HAP-1 (cell line): ENCODE data around the gene SORD.
"Not testable (repeated sequence)": the region's sequence is repeated elsewhere in the genome, so short reads cannot be mapped to it uniquely, and the experiment has no call there.

Experiments used
- DNase-seq, 2 experiments: peaks; one replicate each; pipeline ENCODE4 v3.0.0-alpha.2; 2016 to 2020; ENCODE audit warnings: low spot score in 2 of 2
- H3K27me3 ChIP-seq: fragments of 250-450 bp; sonication (Bioruptor Pico); 2 replicates; pipeline ENCODE4 v1.5.1; 2020; ENCODE audit warnings: low read depth, mild to moderate bottlenecking, moderate library complexity
- H3K36me3 ChIP-seq: fragments of 250-450 bp; sonication (Bioruptor Pico); replicated peaks from 2 replicates; pipeline ENCODE4 v1.5.1; 2020; ENCODE audit warnings: mild to moderate bottlenecking
- H3K4me1 ChIP-seq: fragments of 250-450 bp; sonication (Bioruptor Pico); 2 replicates; pipeline ENCODE4 v1.5.1; 2020; ENCODE audit warnings: mild to moderate bottlenecking
- H3K4me3 ChIP-seq: fragments of 250-450 bp; sonication (Bioruptor Pico); 2 replicates; pipeline ENCODE4 v1.5.1; 2020; ENCODE audit warnings: mild to moderate bottlenecking, moderate library complexity
- H3K9me3 ChIP-seq: fragments of 250-450 bp; sonication (Bioruptor Pico); 2 replicates; pipeline ENCODE4 v1.5.1; 2020; ENCODE audit warnings: mild to moderate bottlenecking, moderate library complexity
- in situ Hi-C: fragments of 300-500 bp; cut with MboI; formaldehyde crosslinking; loops from 3 replicates; pipeline ENCODE4 v1.14.3; 2020; ENCODE audit warnings: low sequenced_read_pairs, inconsistent platforms, mixed read lengths

The SORD gene

GRCh38 chr15:45102226-45102625, 79.2 kb downstream of the SORD start:
- in situ Hi-C loops = no loop called here
- H3K4me1 ChIP-seq = no peaks in the 10 kb centered on the region
- no peaks in the 10 kb centered on the region for H3K36me3 ChIP-seq
- DNase-seq = no peak
- no peak overlapping the region for H3K4me3 ChIP-seq
- H3K9me3 ChIP-seq = no peaks in the 10 kb centered on the region
- no peaks in the 10 kb centered on the region for H3K27me3 ChIP-seq

GRCh38 chr15:45104170-45104569, 81.2 kb downstream of the SORD start:
- in situ Hi-C loops, H3K4me1 ChIP-seq, H3K36me3 ChIP-seq: not testable (repeated sequence)

GRCh38 chr15:45105586-45105985, 82.6 kb downstream of the SORD start:
- in situ Hi-C loops = no loop called here
- Histone ChIP-seq H3K9me3 (no peaks in the 10 kb centered on the region), H3K27me3 (no peaks in the 10 kb centered on the region), H3K4me3 (no peak overlapping the region), H3K36me3 (no peaks in the 10 kb centered on the region), H3K4me1 (no peaks in the 10 kb centered on the region)
- no peak for DNase-seq

More at GRCh38 chr15:45104170-45104569, 81.2 kb downstream of the SORD start:
- DNase-seq, H3K4me3 ChIP-seq, H3K27me3 ChIP-seq, H3K9me3 ChIP-seq: not testable (repeated sequence)

GRCh38 chr15:45106002-45106790, 83.2 kb downstream of the SORD start:
- H3K9me3 ChIP-seq = no peaks in the 10 kb centered on the region
- H3K36me3 ChIP-seq = no peaks in the 10 kb centered on the region
- H3K4me1 ChIP-seq = no peaks in the 10 kb centered on the region
- in situ Hi-C loops = no loop called here
- DNase-seq = no peak
- no peak overlapping the region for H3K4me3 ChIP-seq
- H3K27me3 ChIP-seq = no peaks in the 10 kb centered on the region

GRCh38 chr15:45107941-45108630, 85.1 kb downstream of the SORD start:
- in situ Hi-C loops = no loop called here
- DNase-seq = no peak
- Histone ChIP-seq H3K4me3 (no peak overlapping the region), H3K27me3 (peaks cover 14% of the 10 kb centered on the region), H3K36me3 (no peaks in the 10 kb centered on the region), H3K4me1 (no peaks in the 10 kb centered on the region), H3K9me3 (no peaks in the 10 kb centered on the region)

- Histone ChIP-seq H3K4me1 (no peaks in the 10 kb centered on the region), H3K9me3 (no peaks in the 10 kb centered on the region), H3K27me3 (peaks cover 34% of the 10 kb centered on the region), H3K4me3 (no peak overlapping the region), H3K36me3 (no peaks in the 10 kb centered on the region)
- in situ Hi-C loops = no loop called here
- no peak for DNase-seq
Observed at GRCh38 chr15:45110256-45110820, 87.3 kb downstream of the SORD start.

GRCh38 chr15:45111390-45112142, 88.6 kb downstream of the SORD start:
- no peak overlapping the region for H3K4me3 ChIP-seq
- H3K36me3 ChIP-seq = no peaks in the 10 kb centered on the region
- in situ Hi-C loops = no loop called here
- no peaks in the 10 kb centered on the region for H3K4me1 ChIP-seq
- no peaks in the 10 kb centered on the region for H3K9me3 ChIP-seq
- H3K27me3 ChIP-seq = peaks cover 42% of the 10 kb centered on the region
- DNase-seq = no peak

- DNase-seq = no peak
- in situ Hi-C loops = no loop called here
- H3K27me3 ChIP-seq = peaks cover 42% of the 10 kb centered on the region
- no peak overlapping the region for H3K4me3 ChIP-seq
- H3K36me3 ChIP-seq = no peaks in the 10 kb centered on the region
- H3K4me1 ChIP-seq = no peaks in the 10 kb centered on the region
- no peaks in the 10 kb centered on the region for H3K9me3 ChIP-seq
Observed at GRCh38 chr15:45112143-45112590, 89.2 kb downstream of the SORD start.

- no peaks in the 10 kb centered on the region for H3K36me3 ChIP-seq
- H3K27me3 ChIP-seq = peaks cover 42% of the 10 kb centered on the region
- in situ Hi-C loops = no loop called here
- peaks cover 2% of the 10 kb centered on the region for H3K4me1 ChIP-seq
- H3K4me3 ChIP-seq = no peak overlapping the region
- no peaks in the 10 kb centered on the region for H3K9me3 ChIP-seq
- no peak for DNase-seq
Observed at GRCh38 chr15:45112591-45113379, 89.8 kb downstream of the SORD start.

GRCh38 chr15:45113380-45113990, 90.5 kb downstream of the SORD start:
- Histone ChIP-seq H3K27me3 (peaks cover 42% of the 10 kb centered on the region), H3K4me3 (no peak overlapping the region), H3K9me3 (no peaks in the 10 kb centered on the region), H3K36me3 (no peaks in the 10 kb centered on the region), H3K4me1 (peaks cover 3% of the 10 kb centered on the region)
- no peak for DNase-seq
- in situ Hi-C loops = no loop called here

- in situ Hi-C loops = no loop called here
- no peaks in the 10 kb centered on the region for H3K9me3 ChIP-seq
- no peaks in the 10 kb centered on the region for H3K36me3 ChIP-seq
- peaks cover 3% of the 10 kb centered on the region for H3K4me1 ChIP-seq
- H3K27me3 ChIP-seq = peaks cover 42% of the 10 kb centered on the region
- no peak within 1 kb of the TSS for H3K4me3 ChIP-seq
- DNase-seq = no peak
Observed at GRCh38 chr15:45114076-45114750, 91.2 kb downstream of the SORD start, which contains the start of the genes DUOX2 and DUOXA2. Gene DUOX2, minus strand, starts transcription at chr15:45114172. Its CDS starts 761 bp downstream, at chr15:45113411. Gene DUOXA2, plus strand, starts transcription at chr15:45114326. Its CDS starts 280 bp downstream, at chr15:45114606.

- H3K27me3 ChIP-seq = peaks cover 42% of the 10 kb centered on the region
- H3K9me3 ChIP-seq = no peaks in the 10 kb centered on the region
- no peak overlapping the region for H3K4me3 ChIP-seq
- no peak for DNase-seq
- H3K4me1 ChIP-seq = peaks cover 3% of the 10 kb centered on the region
- in situ Hi-C loops = no loop called here
- no peaks in the 10 kb centered on the region for H3K36me3 ChIP-seq
Observed at GRCh38 chr15:45114751-45115085, 91.7 kb downstream of the SORD start.
